PC-9 (cell line): ENCODE results near the gene TRPV5.

Experiments
- CTCF ChIP-seq: fragments of 200-600 bp; sonication (generic); conservative IDR thresholded peaks from 2 replicates; pipeline ENCODE4 v1.6.1; 2017; ENCODE audit warnings: mixed run types, antibody characterized with exemption, mild to moderate bottlenecking, moderate library complexity
- EZH2 ChIP-seq: fragments of 200-600 bp; sonication (generic); IDR thresholded peaks from 2 replicates; pipeline ENCODE4 v1.8.0; 2017; ENCODE audit warnings: antibody characterized with exemption, low read depth

- TF ChIP-seq CTCF (no peak), EZH2 (no peak)
Measured at GRCh38 chr7:142870566-142871259, 62.8 kb downstream of the TRPV5 start.
